ENCODE data around the gene DUS1L. TPM values are rescaled to one million over a fixed set of nuclear protein-coding genes. Genes with fewer than 3 reads are reported as not detected.

Gene DUS1L
- total RNA-seq, 6 experiments from 2014 or later = 61.8 to 115 (median 89.9) TPM

DNA sequence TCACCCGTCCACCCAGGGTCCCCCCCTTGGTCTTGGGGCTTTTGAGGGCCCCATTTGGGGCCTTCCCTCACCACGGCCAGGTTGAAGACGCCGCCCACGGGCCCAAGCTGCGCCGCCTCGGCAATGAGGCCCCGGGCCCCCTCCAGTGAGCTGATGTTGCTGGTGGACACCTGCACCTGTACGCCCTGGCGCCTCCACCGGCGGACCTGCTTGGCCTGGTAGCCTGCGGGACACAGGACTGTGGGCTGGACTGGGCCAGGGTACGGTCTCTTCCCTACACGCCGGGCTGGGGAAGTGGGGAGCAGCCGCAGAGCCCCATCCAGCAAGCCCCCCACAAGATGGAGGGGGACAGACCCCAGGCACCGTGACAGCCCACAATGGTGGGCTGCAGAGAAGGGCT lies 16.9 kb upstream of the DUS1L start:
- H3K9me3 ChIP-seq = no peaks in the 10 kb centered on the region
- H3K27me3 ChIP-seq = no peaks in the 10 kb centered on the region
- intact Hi-C loops (cut with DNase I) = loop anchor here in 1 of 2 donors (10.0 kb wide), 1 partner anchor 48 kb away; the partner anchor contains the start of genes DCXR and RAC3
- peaks cover 12 to 96% (median 46%) of the 10 kb centered on the region in 4 donors for H3K36me3 ChIP-seq
- no CpG with 5 or more reads among the region's 19 CpGs for WGBS (ENCODE audit: insufficient coverage, low coverage, low lambda C conversion rate, missing lambda C conversion rate)
- H3K4me3 ChIP-seq = no peak overlapping the region
- DNase-seq (no peak), ATAC-seq (no peak)
- H3K4me1 ChIP-seq = no peaks in the 10 kb centered on the region
- TF ChIP-seq POLR2A (IDR thresholded peaks at IDR 0.05) = no peak
- TF ChIP-seq, protein P1, sequence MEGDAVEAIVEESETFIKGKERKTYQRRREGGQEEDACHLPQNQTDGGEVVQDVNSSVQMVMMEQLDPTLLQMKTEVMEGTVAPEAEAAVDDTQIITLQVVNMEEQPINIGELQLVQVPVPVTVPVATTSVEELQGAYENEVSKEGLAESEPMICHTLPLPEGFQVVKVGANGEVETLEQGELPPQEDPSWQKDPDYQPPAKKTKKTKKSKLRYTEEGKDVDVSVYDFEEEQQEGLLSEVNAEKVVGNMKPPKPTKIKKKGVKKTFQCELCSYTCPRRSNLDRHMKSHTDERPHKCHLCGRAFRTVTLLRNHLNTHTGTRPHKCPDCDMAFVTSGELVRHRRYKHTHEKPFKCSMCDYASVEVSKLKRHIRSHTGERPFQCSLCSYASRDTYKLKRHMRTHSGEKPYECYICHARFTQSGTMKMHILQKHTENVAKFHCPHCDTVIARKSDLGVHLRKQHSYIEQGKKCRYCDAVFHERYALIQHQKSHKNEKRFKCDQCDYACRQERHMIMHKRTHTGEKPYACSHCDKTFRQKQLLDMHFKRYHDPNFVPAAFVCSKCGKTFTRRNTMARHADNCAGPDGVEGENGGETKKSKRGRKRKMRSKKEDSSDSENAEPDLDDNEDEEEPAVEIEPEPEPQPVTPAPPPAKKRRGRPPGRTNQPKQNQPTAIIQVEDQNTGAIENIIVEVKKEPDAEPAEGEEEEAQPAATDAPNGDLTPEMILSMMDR (IDR thresholded peaks at IDR 0.05) = no peak
- no peak overlapping the region for H3K27ac ChIP-seq

DNA sequence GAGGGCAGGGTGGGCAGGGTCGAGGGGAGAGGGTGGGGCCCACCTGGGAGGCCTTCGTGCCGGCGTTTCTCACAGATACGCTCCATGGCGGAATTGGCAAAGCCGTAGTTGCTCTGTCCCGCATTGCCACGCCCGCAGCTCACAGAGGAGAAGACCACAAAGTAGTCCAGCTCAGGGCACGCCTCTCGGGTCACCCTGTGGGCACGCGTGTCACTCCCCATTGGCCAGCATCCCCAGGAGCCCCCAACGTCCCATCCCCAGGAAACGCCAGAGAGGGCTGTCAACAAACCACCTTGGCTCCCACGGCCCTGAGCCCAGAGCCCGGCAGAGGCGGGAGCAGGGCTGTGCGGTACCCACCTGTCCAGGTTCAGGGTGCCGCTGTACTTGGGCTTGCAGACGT lies 16.4 kb upstream of the DUS1L start:
- H3K4me3 ChIP-seq = no peak overlapping the region
- ATAC-seq (no peak), DNase-seq (no peak)
- intact Hi-C loops (cut with DNase I) = loop anchor here in 1 of 2 donors (10.0 kb wide), 1 partner anchor 47 kb away; the partner anchor contains the start of genes DCXR and RAC3
- H3K27me3 ChIP-seq = no peaks in the 10 kb centered on the region
- no peaks in the 10 kb centered on the region for H3K4me1 ChIP-seq
- WGBS (ENCODE audit: insufficient coverage, low coverage, low lambda C conversion rate, missing lambda C conversion rate) = no CpG with 5 or more reads among the region's 22 CpGs
- H3K9me3 ChIP-seq = no peaks in the 10 kb centered on the region
- TF ChIP-seq, protein P1 (IDR thresholded peaks at IDR 0.05) = no peak
- TF ChIP-seq POLR2A (IDR thresholded peaks at IDR 0.05) = no peak
- peaks cover 11 to 91% (median 43%) of the 10 kb centered on the region in 4 donors for H3K36me3 ChIP-seq
- no peak overlapping the region for H3K27ac ChIP-seq

DNA sequence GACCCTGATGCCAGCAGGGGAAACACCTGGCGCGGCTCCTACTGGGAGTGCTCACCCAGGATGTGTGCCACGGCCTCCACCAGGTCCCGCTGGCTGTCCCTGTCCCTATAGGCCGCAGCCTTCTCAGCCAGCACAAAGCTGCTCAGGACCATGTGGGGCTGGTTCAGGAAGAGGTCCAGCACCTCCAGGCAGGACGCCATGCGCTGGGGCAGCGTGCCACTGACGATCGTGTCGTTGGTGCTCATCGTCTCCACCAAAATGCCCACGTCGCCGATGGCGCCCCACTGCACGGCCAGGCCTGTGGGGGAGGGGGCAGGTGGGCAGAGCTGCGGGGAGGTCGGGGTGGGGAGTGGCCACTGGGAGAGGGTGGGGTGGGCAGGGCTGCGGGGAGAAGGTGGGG lies 15.9 kb upstream of the DUS1L start:
- intact Hi-C loops (cut with DNase I) = loop anchor here in 1 of 2 donors (10.0 kb wide), 1 partner anchor 47 kb away; the partner anchor contains the start of genes DCXR and RAC3
- Histone ChIP-seq H3K27me3 (no peaks in the 10 kb centered on the region), H3K4me1 (no peaks in the 10 kb centered on the region), H3K9me3 (no peaks in the 10 kb centered on the region), H3K27ac (no peak overlapping the region), H3K36me3 (peaks cover 10 to 87% (median 41%) of the 10 kb centered on the region in 4 donors), H3K4me3 (no peak overlapping the region)
- TF ChIP-seq, protein P1 (IDR thresholded peaks at IDR 0.05) = no peak
- TF ChIP-seq POLR2A (IDR thresholded peaks at IDR 0.05) = no peak
- DNase-seq (no peak), ATAC-seq (no peak)
- WGBS (ENCODE audit: insufficient coverage, low coverage, low lambda C conversion rate, missing lambda C conversion rate) = no CpG with 5 or more reads among the region's 20 CpGs

DNA sequence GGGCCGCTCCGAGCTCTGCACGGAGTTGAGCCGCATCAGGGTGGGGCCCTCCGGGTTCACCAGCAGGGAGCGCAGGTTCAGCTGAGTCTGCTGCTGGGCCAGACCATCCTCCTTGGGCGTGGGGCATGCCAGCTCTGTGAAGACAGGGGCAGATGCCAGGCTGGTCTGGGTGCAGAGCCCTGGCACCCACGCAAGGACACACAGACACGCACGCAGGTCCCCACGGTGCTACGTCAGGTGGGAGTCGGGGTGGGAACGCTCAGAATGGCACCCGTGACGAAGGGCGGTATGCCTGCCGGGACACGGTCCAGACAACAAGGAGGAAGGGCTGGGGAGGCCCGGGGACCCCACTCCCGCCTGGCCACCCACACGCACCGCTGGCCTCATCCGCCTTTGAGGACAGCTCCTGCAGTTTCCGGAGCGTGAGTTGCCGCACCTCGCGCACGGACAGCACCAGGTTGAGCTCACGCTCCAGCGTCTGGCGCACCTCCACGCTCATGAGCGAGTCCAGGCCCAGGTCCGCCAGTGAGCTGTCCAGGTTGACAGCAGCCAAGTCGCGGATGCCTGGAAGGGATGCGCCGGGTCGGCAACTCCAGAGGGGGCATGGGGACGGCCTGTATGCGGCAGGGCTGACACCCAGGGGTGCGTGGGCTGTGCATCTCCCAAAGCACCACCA lies 15.3 kb upstream of the DUS1L start:
- no peak overlapping the region for H3K27ac ChIP-seq
- H3K4me1 ChIP-seq = no peaks in the 10 kb centered on the region
- intact Hi-C loops (cut with DNase I) = loop anchor here in 1 of 2 donors (10.0 kb wide), 1 partner anchor 46 kb away; the partner anchor contains the start of genes DCXR and RAC3
- ATAC-seq (no peak), DNase-seq (no peak)
- H3K9me3 ChIP-seq = no peaks in the 10 kb centered on the region
- no peak overlapping the region for H3K4me3 ChIP-seq
- peaks cover 10 to 81% (median 38%) of the 10 kb centered on the region in 4 donors for H3K36me3 ChIP-seq
- TF ChIP-seq, protein P1 (IDR thresholded peaks at IDR 0.05) = no peak
- TF ChIP-seq POLR2A (IDR thresholded peaks at IDR 0.05) = no peak
- WGBS (ENCODE audit: insufficient coverage, low coverage, low lambda C conversion rate, missing lambda C conversion rate) = 100% methylated on average over 1 of the region's 44 CpGs
- H3K27me3 ChIP-seq = no peaks in the 10 kb centered on the region
